Medulla oblongata (tissue), 1 donor: ENCODE results near the gene IFT57.

ENCODE experiments used
- DNase-seq: peaks from one replicate; pipeline ENCODE4 v3.0.0-alpha.2; 2015; ENCODE audit errors: extremely low spot score

IFT57 gene

GRCh38 chr3:108125153-108125543 is 97.1 kb downstream of the IFT57 start:
- no peak for DNase-seq

- DNase-seq: peak; percentile 82
Measured at GRCh38 chr3:108124337-108125152, 97.7 kb downstream of the IFT57 start.

DNA sequence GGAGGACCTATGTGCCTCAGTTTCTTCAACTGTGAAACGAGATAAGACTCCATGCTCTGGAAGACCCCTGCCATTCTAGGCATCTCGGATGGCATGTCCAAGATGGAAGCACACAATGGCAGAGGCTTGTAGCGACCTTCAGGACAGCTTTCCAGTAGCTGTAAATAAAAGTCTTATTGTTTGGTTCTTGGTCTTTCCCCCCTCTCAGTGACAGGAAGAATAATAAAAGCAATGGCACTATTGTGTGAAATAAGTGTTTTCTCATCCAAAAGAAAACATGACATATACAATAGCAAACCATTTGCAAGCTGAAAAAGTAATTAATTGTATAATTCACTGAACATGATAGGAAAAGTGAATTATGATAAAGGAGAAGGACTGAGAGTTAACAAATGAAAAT is 98.9 kb downstream of the IFT57 start:
- DNase-seq: peak; percentile 34

DNA sequence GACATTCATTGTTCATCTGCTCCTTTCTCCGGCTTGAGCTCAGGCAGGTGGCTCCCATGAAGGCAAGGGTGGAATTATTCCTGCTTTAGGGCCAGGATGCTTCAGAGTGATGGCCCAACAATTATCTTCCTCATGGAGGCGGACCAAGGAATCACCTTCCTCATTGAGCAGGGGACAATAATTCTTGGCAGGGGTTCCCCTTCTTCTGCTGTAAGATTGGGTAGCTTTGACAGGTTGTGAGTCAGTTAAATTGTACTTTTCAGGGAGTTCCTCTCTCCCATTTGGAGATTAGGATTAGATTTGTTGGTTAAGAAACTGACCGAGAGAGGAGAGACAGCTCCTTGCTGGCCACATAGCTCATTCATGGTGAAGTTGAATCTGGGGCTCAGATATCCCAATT is 99.9 kb downstream of the IFT57 start:
- no peak for DNase-seq

DNA sequence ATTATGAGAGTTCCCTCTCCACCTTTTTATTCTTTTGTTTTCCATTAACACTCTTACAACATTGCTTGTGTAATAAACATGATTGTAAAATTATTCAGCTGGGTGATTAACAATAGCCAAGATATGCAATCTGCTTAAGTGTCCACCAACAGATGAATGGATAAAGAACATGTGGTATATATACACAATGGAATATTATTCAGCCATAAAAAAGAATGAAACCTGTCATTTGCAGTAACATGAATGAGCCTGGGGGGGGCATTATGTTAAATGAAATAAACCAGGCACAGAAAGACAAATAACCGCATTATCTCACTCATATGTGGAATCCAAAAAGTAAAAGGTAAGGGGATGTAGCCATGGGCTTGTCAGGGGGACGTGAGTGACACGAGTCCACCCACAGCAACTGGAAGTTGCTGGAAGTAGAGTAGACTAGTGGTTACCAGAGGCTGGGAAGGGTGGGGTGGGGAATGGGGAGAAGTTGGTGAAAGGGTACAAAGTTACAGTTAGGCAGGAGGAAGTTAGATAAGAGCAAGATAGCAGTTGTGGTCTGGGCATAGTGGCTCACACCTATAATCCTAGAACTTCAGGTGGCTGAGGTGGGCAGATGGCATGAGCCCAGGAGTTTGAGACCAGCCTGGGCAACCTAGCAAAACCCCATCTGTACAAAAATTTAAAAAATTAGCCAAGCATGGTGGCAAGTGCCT is 102.7 kb downstream of the IFT57 start:
- no peak for DNase-seq

DNA sequence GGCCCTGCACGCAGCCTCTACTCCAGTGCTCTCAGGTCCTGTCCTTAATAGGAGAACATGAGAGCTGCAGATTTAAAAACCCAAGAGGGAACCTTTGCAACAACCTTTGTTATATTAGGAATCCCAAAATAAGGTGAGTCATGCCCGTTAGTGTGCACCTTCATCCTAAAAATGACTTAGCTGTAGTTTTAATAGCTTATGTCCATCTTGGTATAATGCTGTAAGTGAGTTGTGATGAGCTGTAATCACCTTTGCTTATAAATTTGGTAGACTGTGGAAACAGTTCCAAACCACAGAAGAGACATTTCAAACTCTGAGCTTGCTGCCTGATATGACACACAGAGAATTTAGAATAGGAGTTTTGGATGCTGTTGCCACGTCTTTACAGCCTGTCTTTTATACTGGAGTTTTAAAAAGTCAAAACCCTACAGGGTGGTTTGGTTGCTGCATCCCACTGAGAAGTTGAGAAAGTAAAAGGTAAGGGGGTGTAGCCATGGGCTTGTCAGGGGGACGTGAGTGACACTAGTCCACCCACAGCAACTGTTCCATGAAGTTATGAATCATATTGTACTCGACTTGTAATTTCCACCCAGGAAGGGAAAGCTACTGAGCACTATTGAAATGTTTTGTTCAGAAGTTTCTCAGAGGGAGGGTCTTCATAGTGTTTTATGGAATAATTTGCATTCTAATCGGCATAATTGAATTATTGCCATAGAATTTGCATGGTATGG is 104.0 kb downstream of the IFT57 start:
- DNase-seq: no peak

DNA sequence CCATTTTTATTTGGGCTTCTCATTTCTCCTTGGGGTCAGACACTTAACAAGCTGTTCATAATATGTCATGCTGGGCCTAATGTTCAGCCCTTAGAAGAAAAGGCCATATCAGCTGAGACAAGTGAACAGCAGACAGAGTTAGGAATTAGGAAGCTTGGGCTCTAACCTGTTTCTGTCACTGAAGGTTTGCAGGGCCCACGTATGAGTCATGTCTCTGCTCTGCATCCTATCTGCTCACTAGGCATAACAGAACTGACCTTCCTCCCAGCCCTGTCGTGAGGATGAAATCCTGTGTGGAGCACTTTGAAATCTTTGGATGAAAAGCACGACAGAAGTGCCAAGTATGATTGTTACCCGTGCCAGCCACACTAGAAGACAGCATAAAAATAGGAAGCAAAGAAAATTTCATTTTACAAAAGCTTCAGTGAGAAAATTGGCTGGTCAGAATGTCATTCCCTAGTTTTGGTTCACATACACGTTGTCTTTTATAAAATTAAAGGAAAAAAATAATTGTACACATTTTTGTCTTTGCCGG is 104.9 kb downstream of the IFT57 start:
- DNase-seq: no peak

- no peak for DNase-seq
Measured at GRCh38 chr3:108114423-108115065, 107.7 kb downstream of the IFT57 start.

DNA sequence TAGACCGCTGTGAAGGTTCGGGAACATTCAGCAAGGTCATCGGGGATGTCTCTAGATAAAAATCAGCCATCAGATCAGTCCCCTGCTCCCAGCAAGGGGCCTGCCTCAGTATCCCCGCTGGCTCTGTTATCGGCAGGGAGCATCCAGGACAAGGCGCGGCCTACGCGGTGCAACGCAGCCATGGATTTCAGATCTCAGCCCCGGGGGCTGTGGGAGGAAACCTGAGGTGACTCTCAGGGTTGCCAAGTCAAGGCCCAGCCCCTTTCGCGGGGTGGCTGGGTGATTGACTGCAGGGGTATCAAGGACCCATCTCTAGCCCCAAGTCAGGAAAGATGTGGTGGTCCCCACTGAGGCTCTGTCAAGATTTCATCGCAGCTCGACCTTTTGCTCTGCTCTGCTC is 108.2 kb downstream of the IFT57 start:
- DNase-seq: no peak

DNA sequence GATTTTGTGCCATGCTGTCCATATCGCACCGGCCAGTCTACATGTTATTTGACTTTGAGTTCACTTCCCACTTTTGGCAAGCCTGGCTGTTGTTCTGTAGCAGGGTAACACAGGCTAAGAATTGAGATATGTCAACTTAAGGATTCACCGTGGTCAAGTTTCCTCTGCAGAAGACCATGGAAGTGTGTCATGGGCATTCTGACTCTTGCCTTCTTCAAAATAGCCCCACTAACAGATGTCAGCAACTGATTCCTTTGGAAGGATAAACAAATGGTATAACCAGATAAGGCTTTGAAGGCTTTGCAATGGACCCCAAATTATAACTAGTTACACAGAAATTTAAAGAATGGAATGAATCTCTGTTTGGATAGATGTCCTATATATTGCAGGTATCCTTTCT is 111.3 kb downstream of the IFT57 start:
- no peak for DNase-seq
